Activated CD8-positive, alpha-beta memory T cell treated with anti-CD3 and anti-CD28 coated beads, Interleukin-2, amount 50 U/mL, for 1 hour (primary cell): ENCODE results near the gene SGPP1.
"Not testable (repeated sequence)": the region's sequence is repeated elsewhere in the genome, so short reads cannot be mapped to it uniquely, and the experiment has no call there.

Experiments used
- DNase-seq: peaks from one replicate; pipeline ENCODE4 v3.0.0-alpha.2; 2020; ENCODE audit errors: extremely low read depth

The SGPP1 gene

GRCh38 chr14:63726499-63726898 lies 1.4 kb downstream of the SGPP1 start:
- DNase-seq, result no peak

- no peak for DNase-seq
These were observed 1.9 kb downstream of the SGPP1 start for GRCh38 chr14:63725786-63726460.

- DNase-seq, result no peak
These were observed 10.2 kb downstream of the SGPP1 start for GRCh38 chr14:63717702-63718101.

- DNase-seq, result no peak
These were observed 12.5 kb downstream of the SGPP1 start for GRCh38 chr14:63715360-63715759.

GRCh38 chr14:63713764-63714163 lies 14.1 kb downstream of the SGPP1 start:
- no peak for DNase-seq

GRCh38 chr14:63713058-63713457 lies 14.8 kb downstream of the SGPP1 start:
- no peak for DNase-seq

- no peak for DNase-seq
These were observed 15.7 kb downstream of the SGPP1 start for GRCh38 chr14:63712123-63712522.

GRCh38 chr14:63710497-63710896 lies 17.4 kb downstream of the SGPP1 start:
- DNase-seq, result no peak

- DNase-seq, result no peak
These were observed 18.3 kb downstream of the SGPP1 start for GRCh38 chr14:63709589-63709988.

- no peak for DNase-seq
These were observed 20.6 kb downstream of the SGPP1 start for GRCh38 chr14:63707216-63707615.

GRCh38 chr14:63705561-63706070 lies 22.2 kb downstream of the SGPP1 start:
- DNase-seq, result no peak

GRCh38 chr14:63702530-63702929 lies 25.3 kb downstream of the SGPP1 start:
- DNase-seq, result not testable (repeated sequence)

GRCh38 chr14:63701606-63702299 lies 26.1 kb downstream of the SGPP1 start:
- no peak for DNase-seq

GRCh38 chr14:63692310-63693020 lies 35.4 kb downstream of the SGPP1 start:
- no peak for DNase-seq

GRCh38 chr14:63689132-63689531 lies 38.7 kb downstream of the SGPP1 start:
- DNase-seq, result no peak

- DNase-seq, result no peak
These were observed 40.9 kb downstream of the SGPP1 start for GRCh38 chr14:63686926-63687325.

GRCh38 chr14:63685401-63685800 lies 42.5 kb downstream of the SGPP1 start:
- DNase-seq, result no peak

GRCh38 chr14:63682727-63683593 lies 44.9 kb downstream of the SGPP1 start:
- DNase-seq, result no peak

- no peak for DNase-seq
These were observed 49.3 kb downstream of the SGPP1 start for GRCh38 chr14:63678536-63678935.

- no peak for DNase-seq
These were observed 49.9 kb downstream of the SGPP1 start for GRCh38 chr14:63677891-63678379.

- DNase-seq, result no peak
These were observed 51.2 kb downstream of the SGPP1 start for GRCh38 chr14:63676615-63677014.
